Measurements from ENCODE around the gene NPEPL1.
"Not testable (repeated sequence)": the region's sequence is repeated elsewhere in the genome, so short reads cannot be mapped to it uniquely, and the experiment has no call there.

NPEPL1 gene

DNA sequence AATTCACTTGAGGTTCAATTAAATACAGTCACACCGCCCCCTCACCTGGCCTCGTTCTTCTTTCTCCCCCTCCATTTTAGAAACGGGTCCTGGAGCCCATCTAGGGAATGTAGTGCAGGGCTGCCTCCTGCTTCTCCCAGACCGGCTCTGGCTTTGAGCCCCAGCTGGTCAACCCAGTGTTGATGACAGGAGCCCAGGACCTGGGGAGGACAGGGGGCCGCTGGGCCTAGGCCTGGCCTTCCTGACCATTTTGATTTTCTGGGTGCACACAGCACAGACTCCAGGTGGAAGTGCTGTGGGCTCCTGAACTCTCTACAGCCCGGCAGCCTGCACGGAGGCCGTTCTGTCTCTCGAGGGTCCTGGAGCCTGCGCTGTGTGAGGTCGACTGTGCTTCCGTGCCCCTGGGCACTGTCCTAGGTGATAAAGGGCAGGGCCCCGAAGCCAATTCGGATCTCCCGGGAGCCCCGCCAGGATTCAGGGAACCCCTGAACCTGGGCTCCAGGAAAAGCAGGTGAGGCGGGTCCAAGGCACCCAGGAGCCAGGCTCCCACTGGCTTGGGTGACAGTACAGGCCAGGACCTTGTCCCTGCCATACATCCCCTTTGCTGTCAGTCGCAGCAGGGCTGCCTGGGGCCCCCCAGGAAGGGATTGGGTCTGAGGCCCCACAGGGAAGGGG lies 23.3 kb downstream of the NPEPL1 start:
- no peak for DNase-seq

DNA sequence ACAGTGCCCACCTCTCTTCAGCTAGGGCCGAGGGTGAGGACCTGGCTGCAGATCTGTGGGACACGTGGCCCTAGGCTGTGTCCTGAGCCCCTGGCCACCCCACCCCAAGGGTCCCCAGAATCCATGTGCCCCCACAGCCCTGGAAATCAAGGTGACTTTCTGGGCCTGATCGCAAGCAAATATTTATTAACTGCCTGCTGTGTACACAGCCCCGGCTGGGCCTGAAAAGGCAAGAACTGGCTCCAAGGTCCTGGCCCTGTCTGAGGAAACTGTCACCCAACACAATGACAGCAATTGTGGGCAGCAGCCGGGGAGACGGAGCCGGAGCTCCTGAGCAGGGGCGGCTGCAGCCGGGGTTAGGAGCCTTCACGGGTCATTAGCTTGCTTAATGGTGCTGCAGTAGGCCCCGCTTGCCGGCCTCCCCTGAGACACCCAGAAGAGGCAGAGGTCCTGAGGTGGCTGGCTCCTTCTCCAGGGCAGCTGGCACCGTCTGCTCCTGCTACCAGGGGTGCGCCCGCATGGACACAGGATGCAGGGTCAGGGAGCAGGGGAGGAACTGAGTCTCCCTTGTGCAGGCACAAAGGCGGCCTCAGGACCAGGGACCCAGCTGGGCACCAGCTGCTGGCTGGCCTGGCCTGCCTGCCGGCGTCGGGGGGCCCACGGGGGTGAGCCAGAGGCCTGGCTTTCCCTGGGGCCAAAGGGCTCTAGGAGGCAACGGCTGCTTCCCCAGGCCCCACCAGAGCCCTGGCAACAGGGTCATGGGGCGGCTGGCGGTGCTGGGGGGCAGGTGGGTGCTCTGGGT lies 24.1 kb downstream of the NPEPL1 start:
- no peak for DNase-seq

DNA sequence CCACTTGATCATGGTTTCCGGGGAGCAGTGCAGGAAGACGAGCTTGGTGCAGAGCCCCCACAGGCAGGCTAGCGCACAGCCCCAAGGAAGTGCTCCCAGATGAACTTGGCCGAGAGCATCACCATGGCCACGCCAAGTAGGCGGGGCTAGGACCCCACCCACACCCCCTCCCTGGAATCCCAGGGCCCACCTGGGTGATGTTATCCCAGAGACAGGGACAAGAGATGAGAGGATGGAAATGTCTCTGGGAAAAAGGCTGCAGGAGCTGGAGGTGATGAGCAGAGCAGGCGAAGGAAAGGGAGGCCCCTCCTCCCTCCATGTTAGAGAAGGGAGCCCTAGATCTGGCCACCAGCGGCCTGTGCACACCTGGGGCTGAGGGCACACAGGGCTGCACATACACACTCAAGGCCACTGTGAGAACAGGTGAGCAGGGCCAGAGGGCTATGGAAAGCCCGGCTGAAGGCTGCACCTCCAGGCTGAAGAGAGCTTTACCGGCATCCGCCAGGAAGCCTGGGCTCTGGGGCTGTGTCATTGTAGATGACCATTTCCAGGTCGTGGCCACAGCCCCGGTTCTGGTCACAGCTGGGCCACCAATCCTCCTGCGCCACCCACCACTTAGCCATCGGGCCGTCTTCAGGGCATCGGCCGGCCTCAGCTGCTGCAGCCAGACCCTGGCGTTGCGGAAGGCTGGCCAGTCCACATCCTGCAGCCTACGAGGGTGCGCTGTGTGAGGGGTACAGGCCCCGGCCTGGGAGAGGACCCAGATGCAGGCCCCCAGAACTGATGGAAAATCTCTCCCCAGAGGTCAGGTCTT lies 24.9 kb downstream of the NPEPL1 start:
- DNase-seq: no peak

DNA sequence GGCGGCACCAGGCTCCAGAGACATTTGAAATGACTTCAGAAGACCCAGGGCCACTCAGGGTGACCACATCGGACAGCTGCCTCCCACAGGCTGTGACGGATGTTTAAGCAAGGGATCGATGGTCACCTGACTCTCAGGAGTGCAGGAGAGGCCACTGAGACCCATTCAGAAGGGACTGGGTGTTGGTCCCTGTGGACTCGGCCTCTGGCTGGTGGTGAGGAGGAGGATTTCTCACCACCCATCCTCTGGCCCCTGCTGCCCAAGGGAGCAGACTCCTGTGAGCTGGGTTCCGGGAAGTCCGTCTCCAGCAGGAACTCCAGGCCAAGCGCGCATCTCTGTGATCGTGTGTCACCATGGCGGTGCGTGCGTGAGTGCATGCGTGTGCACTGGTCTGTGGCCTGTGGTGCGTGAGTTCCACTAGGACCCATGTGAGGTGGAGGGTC lies 25.5 kb downstream of the NPEPL1 start:
- DNase-seq: no peak

DNA sequence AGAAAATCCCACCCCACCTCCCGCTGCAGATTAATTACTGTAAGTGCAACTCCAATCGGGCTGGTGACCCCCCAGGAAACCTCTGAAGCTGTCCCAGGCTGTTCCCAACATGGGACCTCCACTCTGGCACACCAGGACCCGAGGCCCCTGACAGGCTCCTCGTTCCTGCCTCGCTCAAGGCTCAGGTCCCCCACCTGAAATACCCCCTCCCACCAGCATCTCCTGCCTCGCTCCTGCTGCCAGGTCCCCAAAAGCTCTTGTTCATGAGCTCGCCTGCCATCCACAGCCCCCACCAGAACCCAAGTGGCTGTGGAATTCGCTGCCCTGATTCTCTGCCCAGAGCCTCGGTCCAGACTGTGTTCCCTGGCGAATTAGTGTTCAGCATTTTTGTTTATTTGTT lies 26.1 kb downstream of the NPEPL1 start:
- DNase-seq: no peak

- DNase-seq: no peak
Observed at GRCh38 chr20:58719258-58719657, 26.7 kb downstream of the NPEPL1 start.

- DNase-seq: no peak
Observed at GRCh38 chr20:58719971-58720371, 27.4 kb downstream of the NPEPL1 start.

DNA sequence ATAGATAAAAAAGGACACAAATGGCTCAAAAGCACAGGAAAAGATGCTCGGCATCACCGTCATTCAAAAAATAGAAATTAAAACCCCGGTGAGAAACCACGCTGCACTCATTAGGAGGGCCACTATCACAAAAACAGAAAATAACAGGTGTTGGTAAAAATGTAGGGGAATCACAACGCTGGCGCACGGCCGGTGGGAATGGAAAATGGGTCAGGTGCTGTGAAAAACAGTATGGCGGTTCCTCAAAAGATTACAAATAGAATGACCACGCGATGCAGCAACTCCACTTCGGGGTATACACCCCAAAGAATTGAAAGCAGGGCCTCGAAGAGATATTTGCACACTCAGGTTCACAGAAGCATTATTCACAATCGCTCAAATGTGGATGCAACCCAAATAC lies 28.3 kb downstream of the NPEPL1 start:
- DNase-seq: no peak

GRCh38 chr20:58721951-58722778 lies 29.6 kb downstream of the NPEPL1 start:
- no peak for DNase-seq

DNA sequence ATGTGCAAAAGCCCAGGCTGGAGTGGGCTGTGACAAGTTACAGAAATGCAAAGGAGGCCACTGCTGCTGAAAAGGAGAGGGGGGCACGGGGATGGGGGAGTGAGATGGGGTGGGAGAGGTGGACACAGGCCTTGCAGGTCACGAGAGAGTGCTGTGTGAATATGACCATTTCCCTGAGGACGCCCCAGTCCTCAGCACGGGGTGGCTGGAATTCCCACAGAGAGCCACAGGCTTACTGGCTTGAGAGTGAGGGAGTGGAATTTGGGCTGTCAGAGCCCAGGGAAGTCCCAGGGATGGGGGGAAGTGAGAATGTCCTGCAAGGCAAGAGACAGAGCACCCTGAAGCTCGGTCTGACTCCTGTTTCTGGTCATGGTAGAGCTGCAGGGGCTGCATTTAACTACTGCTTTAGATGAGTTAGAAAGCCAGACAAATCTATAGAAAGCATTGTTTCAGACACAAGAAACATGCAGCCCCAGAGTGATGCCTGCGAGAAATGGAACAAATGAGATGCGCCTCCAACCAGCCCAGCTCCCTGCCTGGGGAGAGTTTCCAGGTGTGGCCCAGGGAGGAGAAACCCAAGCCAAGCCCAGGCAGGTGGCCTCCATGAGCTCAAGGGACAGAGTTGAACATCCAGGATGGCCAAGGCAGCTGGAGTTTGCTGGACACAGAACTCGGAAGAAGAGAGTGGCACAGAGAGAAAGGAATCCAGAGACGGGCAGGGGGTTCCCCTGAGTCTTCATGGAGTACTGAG lies 30.5 kb downstream of the NPEPL1 start:
- DNase-seq: no peak

DNA sequence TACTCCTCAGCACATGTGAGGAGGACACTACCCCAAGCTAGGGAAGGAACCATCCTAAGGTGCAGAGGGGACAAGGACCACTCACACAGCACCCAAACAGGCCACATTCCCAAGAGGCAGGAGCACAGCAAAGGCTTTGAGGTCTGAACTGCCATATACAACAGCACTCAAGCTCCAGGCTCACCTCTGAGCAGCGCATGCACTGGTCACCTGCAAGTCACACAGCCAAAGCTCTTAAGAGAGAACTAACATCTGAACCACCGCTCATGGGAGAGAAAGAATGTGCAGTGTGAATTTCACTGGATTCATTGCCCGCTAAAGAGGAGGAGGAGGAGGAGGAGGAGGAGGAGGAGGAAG lies 31.0 kb downstream of the NPEPL1 start:
- DNase-seq: no peak

DNA sequence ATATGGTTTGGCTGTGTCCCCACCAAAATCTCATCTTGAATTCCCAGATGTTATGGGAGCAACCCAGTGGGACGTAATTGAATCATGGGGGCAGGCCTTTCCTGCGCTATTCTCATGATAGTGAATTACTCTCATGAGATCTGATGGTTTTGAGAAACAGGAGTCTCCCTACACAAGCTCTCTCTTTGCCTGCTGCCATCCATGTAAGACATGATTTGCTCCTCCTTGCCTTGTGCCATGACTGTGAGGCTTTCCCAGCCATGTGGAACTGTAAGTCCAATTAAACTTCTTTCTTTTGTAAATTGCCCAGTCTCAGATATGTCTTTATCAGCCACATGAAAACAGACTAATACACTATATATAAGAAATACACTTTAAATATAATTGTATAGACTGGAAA lies 33.6 kb downstream of the NPEPL1 start:
- DNase-seq: not testable (repeated sequence)

DNA sequence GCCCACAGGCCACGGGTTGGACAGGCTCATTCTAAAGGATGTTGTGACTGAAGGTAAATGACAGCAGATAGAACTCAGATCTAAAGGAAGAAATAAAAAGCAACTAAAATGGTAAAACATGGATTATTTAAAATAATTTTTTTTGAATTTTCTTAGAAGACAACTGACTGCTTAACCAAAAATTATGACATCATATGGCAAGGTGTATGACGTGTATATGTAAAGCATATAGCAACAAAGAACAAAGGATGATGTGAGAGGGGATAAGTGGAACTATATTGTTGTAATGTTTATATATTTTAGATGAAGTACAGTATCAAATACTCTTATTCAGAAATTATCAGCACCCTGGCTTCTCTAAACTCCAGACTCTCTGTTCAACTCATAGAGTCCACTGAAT lies 38.6 kb downstream of the NPEPL1 start:
- DNase-seq: no peak

DNA sequence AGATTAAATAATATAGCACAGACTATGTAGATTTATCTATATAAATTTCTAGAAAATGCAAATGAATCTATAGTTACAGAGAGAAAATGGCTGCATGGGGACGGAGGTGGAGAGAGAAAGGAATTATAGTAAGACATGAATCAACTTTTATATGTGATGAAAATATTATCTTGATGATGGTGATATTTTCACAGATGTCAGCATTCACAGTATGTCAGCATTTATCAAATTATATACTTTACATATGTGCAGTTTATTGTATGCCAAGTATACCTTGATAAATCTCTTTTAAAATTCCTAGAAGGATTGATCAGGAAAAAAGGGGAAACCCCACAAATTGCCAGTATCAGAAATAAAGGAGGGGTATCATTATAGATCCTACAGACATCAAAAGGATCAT lies 44.6 kb downstream of the NPEPL1 start:
- DNase-seq: no peak

GRCh38 chr20:58740356-58741308 lies 48.0 kb downstream of the NPEPL1 start:
- no peak for DNase-seq

GRCh38 chr20:58741384-58741783 lies 48.8 kb downstream of the NPEPL1 start:
- DNase-seq: no peak

- no peak for DNase-seq
Observed at GRCh38 chr20:58742668-58743566, 50.3 kb downstream of the NPEPL1 start.

GRCh38 chr20:58743929-58744534 lies 51.4 kb downstream of the NPEPL1 start:
- DNase-seq: no peak

- DNase-seq: no peak
Observed at GRCh38 chr20:58744836-58745235, 52.2 kb downstream of the NPEPL1 start.

All from NCI-H1694 treated with DMSO at 0.1 percent for 48 hours (cell line).